H9 (cell line): ENCODE results near the gene LEKR1. TPM values are rescaled to one million over a fixed set of nuclear protein-coding genes. Genes with fewer than 3 reads are reported as not detected.

Experiments used
- DNase-seq: peaks from one replicate; pipeline ENCODE4 v3.0.0-alpha.2; 2017
- H2AFZ ChIP-seq: one replicate; pipeline ENCODE4 v1.6.1; 2013; ENCODE audit warnings: mild to moderate bottlenecking, low read length, control low read depth, moderate library complexity
- H2AK5ac ChIP-seq: 2 replicates; pipeline ENCODE4 v1.6.1; 2013; ENCODE audit warnings: low read length, control low read depth, mixed read lengths; ENCODE audit not compliant: insufficient read length
- H2BK120ac ChIP-seq: one replicate; pipeline ENCODE4 v1.6.1; 2013; ENCODE audit warnings: low read depth, mild to moderate bottlenecking, low read length, control low read depth, inconsistent platforms; ENCODE audit not compliant: poor library complexity, severe bottlenecking
- H2BK12ac ChIP-seq: 2 replicates; pipeline ENCODE4 v1.6.1; 2013; ENCODE audit warnings: low read length, control low read depth, mixed read lengths, low read depth; ENCODE audit not compliant: insufficient read length
- H2BK15ac ChIP-seq: 2 replicates; pipeline ENCODE4 v1.6.1; 2013; ENCODE audit warnings: low read depth, low read length, control low read depth
- H2BK20ac ChIP-seq: one replicate; pipeline ENCODE4 v1.6.1; 2013; ENCODE audit warnings: low read depth, mild to moderate bottlenecking, low read length, control low read depth, inconsistent platforms; ENCODE audit not compliant: poor library complexity, severe bottlenecking
- H2BK5ac ChIP-seq: 2 replicates; pipeline ENCODE4 v1.6.1; 2013; ENCODE audit warnings: low read length, control low read depth, mixed read lengths; ENCODE audit not compliant: insufficient read length
- H3K14ac ChIP-seq: 2 replicates; pipeline ENCODE4 v1.6.1; 2013; ENCODE audit warnings: low read length, control low read depth; ENCODE audit not compliant: insufficient read depth
- H3K18ac ChIP-seq: 2 replicates; pipeline ENCODE4 v1.6.1; 2013; ENCODE audit warnings: low read depth, mild to moderate bottlenecking, mixed read lengths, low read length, control low read depth; ENCODE audit not compliant: insufficient read length
- H3K23ac ChIP-seq: 2 replicates; pipeline ENCODE4 v1.6.1; 2013; ENCODE audit warnings: low read length, control low read depth, mixed read lengths, low read depth; ENCODE audit not compliant: insufficient read length
- H3K23me2 ChIP-seq: 2 replicates; pipeline ENCODE4 v1.6.1; 2013; ENCODE audit warnings: low read depth, mild to moderate bottlenecking, mixed read lengths, low read length, control low read depth; ENCODE audit not compliant: insufficient read length, poor library complexity, severe bottlenecking
- H3K27ac ChIP-seq: 2 replicates; pipeline ENCODE4 v1.5.1; 2013; ENCODE audit warnings: low read length, control low read depth, mixed read lengths, low read depth; ENCODE audit not compliant: insufficient read length
- H3K27me3 ChIP-seq: 2 replicates; pipeline ENCODE4 v1.6.1; 2013; ENCODE audit warnings: low read length, control low read depth, inconsistent platforms; ENCODE audit not compliant: insufficient read depth
- H3K4ac ChIP-seq: 2 replicates; pipeline ENCODE4 v1.6.1; 2013; ENCODE audit warnings: low read depth, mild to moderate bottlenecking, control low read depth, inconsistent platforms, low read length, moderate library complexity
- H3K4me1 ChIP-seq: 2 replicates; pipeline ENCODE4 v1.6.1; 2013; ENCODE audit warnings: low read length, control low read depth, inconsistent platforms; ENCODE audit not compliant: insufficient read depth
- H3K4me2 ChIP-seq: 2 replicates; pipeline ENCODE4 v1.6.1; 2013; ENCODE audit warnings: low read length, control low read depth, mixed read lengths; ENCODE audit not compliant: insufficient read length, insufficient read depth
- H3K56ac ChIP-seq: 2 replicates; pipeline ENCODE4 v1.6.1; 2013; ENCODE audit warnings: low read depth, mild to moderate bottlenecking, mixed read lengths, low read length, control low read depth; ENCODE audit not compliant: insufficient read length
- H3K79me1 ChIP-seq: 2 replicates; pipeline ENCODE4 v1.6.1; 2013; ENCODE audit warnings: low read depth, mild to moderate bottlenecking, moderate library complexity, low read length, control low read depth, inconsistent platforms; ENCODE audit not compliant: insufficient read depth, poor library complexity, severe bottlenecking
- H3K79me2 ChIP-seq: 2 replicates; pipeline ENCODE4 v1.6.1; 2013; ENCODE audit warnings: low read length, control low read depth, inconsistent platforms; ENCODE audit not compliant: insufficient read depth
- H3K9ac ChIP-seq: 2 replicates; pipeline ENCODE4 v1.6.1; 2013; ENCODE audit warnings: low read length, control low read depth, mixed read lengths; ENCODE audit not compliant: insufficient read length; ENCODE audit errors: extremely low read depth
- H3K9me3 ChIP-seq: one replicate; pipeline ENCODE4 v1.6.1; 2013; ENCODE audit warnings: low read depth, low read length, inconsistent platforms; ENCODE audit not compliant: control insufficient read depth
- H3T11ph ChIP-seq: one replicate; pipeline ENCODE4 v1.6.1; 2013; ENCODE audit warnings: mild to moderate bottlenecking, low read length, control low read depth, inconsistent platforms
- H4K20me1 ChIP-seq: one replicate; pipeline ENCODE4 v1.6.1; 2013; ENCODE audit not compliant: control insufficient read depth, insufficient read length, insufficient read depth
- H4K5ac ChIP-seq: 2 replicates; pipeline ENCODE4 v1.6.1; 2013; ENCODE audit warnings: low read depth, mild to moderate bottlenecking, mixed read lengths, low read length, control low read depth; ENCODE audit not compliant: insufficient read length
- H4K8ac ChIP-seq: replicated peaks from 2 replicates; pipeline ENCODE4 v1.6.1; 2013; ENCODE audit warnings: low read length, control low read depth, mixed read lengths, low read depth; ENCODE audit not compliant: insufficient read length
- H4K91ac ChIP-seq: 2 replicates; pipeline ENCODE4 v1.6.1; 2013; ENCODE audit warnings: low read depth, mild to moderate bottlenecking, moderate library complexity, mixed read lengths, low read length, control low read depth; ENCODE audit not compliant: insufficient read length
- H3K27ac Mint-ChIP-seq, 3 experiments: 2 replicates in 2 of 3; 3 replicates in 1 of 3; pipeline ENCODE4 v1.8.0; 2020 to 2021; ENCODE audit warnings: mixed read lengths in 3 of 3, mild to moderate bottlenecking in 1 of 3, moderate library complexity in 1 of 3
- H3K27me3 Mint-ChIP-seq: 2 replicates; pipeline ENCODE4 v1.8.0; 2021; ENCODE audit warnings: low read depth, mild to moderate bottlenecking, moderate library complexity, mixed read lengths
- H3K36me3 Mint-ChIP-seq, 3 experiments: 2 replicates in 2 of 3; 3 replicates in 1 of 3; pipeline ENCODE4 v1.8.0; 2020 to 2021; ENCODE audit warnings: low read depth in 3 of 3, mixed read lengths in 3 of 3; ENCODE audit not compliant: insufficient read depth in 1 of 3
- H3K4me1 Mint-ChIP-seq, 2 experiments: 2 replicates each; pipeline ENCODE4 v1.8.0; 2020; ENCODE audit warnings: mixed read lengths in 2 of 2
- H3K4me3 Mint-ChIP-seq, 2 experiments: 2 replicates in 1 of 2; 3 replicates in 1 of 2; pipeline ENCODE4 v1.8.0; 2020 to 2021; ENCODE audit warnings: mild to moderate bottlenecking in 2 of 2, mixed read lengths in 2 of 2, moderate library complexity in 1 of 2
- H3K9me3 Mint-ChIP-seq, 2 experiments: 2 replicates in 1 of 2; 3 replicates in 1 of 2; pipeline ENCODE4 v1.8.0; 2020; ENCODE audit warnings: mild to moderate bottlenecking in 2 of 2, mixed read lengths in 2 of 2, moderate library complexity in 1 of 2
- WGBS: extraction: QIAGEN DNeasy Blood & Tissue Kit; methylation state at CpG from one replicate; pipeline ENCODE4 v1.1.7; 2013; ENCODE audit warnings: missing lambda C conversion rate, low lambda C conversion rate, mixed read lengths; ENCODE audit not compliant: insufficient read length; ENCODE audit errors: extremely low coverage; 5-methylcytosine and 5-hydroxymethylcytosine counted together
- total RNA-seq: library from RNA; stranded (reverse); gene quantifications from 2 replicates; pipeline ENCODE4 v1.2.1, GENCODE V29; 2021
- TF ChIP-seq, protein P1 (sequence below): fragments of 200-600 bp; sonication (generic); conservative IDR thresholded peaks from 3 replicates; pipeline ENCODE4 v1.8.0; 2021; ENCODE audit warnings: antibody characterized with exemption, mild to moderate bottlenecking

LEKR1 gene
- total RNA-seq, 1 experiment from 2014 or later: not detected

GRCh38 chr3:157074981-157075380 lies 248.8 kb downstream of the LEKR1 start:
- H3K14ac ChIP-seq: no peak overlapping the region
- H3K9me3 Mint-ChIP-seq: no peaks in the 10 kb centered on the region; a peak in 1 of 5 replicates
- H2BK5ac ChIP-seq: no peak overlapping the region
- H3K79me1 ChIP-seq: no peaks in the 10 kb centered on the region
- no peak overlapping the region for H3K4ac ChIP-seq
- no peak overlapping the region for H3K9ac ChIP-seq
- H4K20me1 ChIP-seq: no peaks in the 10 kb centered on the region
- H3K36me3 Mint-ChIP-seq: no peaks in the 10 kb centered on the region; a peak in 1 of 7 replicates
- no peak overlapping the region for H4K5ac ChIP-seq
- H3K79me2 ChIP-seq: no peaks in the 10 kb centered on the region
- H2BK120ac ChIP-seq: no peak overlapping the region
- H2BK12ac ChIP-seq: no peak overlapping the region
- no CpG with 5 or more reads among the region's 2 CpGs for WGBS
- H2BK20ac ChIP-seq: no peak overlapping the region
- H3K4me1 Mint-ChIP-seq: peaks cover 21 to 22% of the 10 kb centered on the region in 2 experiments
- H3K4me3 Mint-ChIP-seq: no peak overlapping the region
- no peak overlapping the region for H4K8ac ChIP-seq
- H3K4me1 ChIP-seq: no peaks in the 10 kb centered on the region
- no peak overlapping the region for H3K23ac ChIP-seq
- TF ChIP-seq, protein P1, sequence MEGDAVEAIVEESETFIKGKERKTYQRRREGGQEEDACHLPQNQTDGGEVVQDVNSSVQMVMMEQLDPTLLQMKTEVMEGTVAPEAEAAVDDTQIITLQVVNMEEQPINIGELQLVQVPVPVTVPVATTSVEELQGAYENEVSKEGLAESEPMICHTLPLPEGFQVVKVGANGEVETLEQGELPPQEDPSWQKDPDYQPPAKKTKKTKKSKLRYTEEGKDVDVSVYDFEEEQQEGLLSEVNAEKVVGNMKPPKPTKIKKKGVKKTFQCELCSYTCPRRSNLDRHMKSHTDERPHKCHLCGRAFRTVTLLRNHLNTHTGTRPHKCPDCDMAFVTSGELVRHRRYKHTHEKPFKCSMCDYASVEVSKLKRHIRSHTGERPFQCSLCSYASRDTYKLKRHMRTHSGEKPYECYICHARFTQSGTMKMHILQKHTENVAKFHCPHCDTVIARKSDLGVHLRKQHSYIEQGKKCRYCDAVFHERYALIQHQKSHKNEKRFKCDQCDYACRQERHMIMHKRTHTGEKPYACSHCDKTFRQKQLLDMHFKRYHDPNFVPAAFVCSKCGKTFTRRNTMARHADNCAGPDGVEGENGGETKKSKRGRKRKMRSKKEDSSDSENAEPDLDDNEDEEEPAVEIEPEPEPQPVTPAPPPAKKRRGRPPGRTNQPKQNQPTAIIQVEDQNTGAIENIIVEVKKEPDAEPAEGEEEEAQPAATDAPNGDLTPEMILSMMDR: no peak
- no peaks in the 10 kb centered on the region for H3K23me2 ChIP-seq
- H4K91ac ChIP-seq: no peak overlapping the region
- H3K56ac ChIP-seq: no peak overlapping the region
- no peaks in the 10 kb centered on the region for H3K27me3 ChIP-seq
- H3K27ac Mint-ChIP-seq: no peak overlapping the region
- no peak overlapping the region for H3K18ac ChIP-seq
- no peak for DNase-seq
- H3K27ac ChIP-seq: no peak overlapping the region
- no peaks in the 10 kb centered on the region for H3K9me3 ChIP-seq
- H3T11ph ChIP-seq: no peak overlapping the region
- no peak overlapping the region for H2AFZ ChIP-seq
- H3K4me2 ChIP-seq: no peak overlapping the region
- H2BK15ac ChIP-seq: no peak overlapping the region
- no peak overlapping the region for H2AK5ac ChIP-seq
- H3K27me3 Mint-ChIP-seq: peaks cover 45% of the 10 kb centered on the region
